Left colon (tissue), 2 donors: ENCODE measurements around the gene AMBP. TPM values are rescaled to one million over a fixed set of nuclear protein-coding genes. Genes with fewer than 3 reads are reported as not detected.

ENCODE experiments used
- ATAC-seq: fragments of 200-7000 bp; cut with Tn5 transposase; one replicate; pipeline ENCODE4 v1.9.1; 2020; ENCODE audit warnings: mild to moderate bottlenecking, moderate library complexity
- DNase-seq, 2 donors: peaks; one replicate each; pipeline ENCODE4 v3.0.0-alpha.2; 2020
- intact Hi-C, 2 donors: fragments of 100-400 bp; cut with DNase I in 1 of 2; cut with micrococcal nuclease in 1 of 2; formaldehyde crosslinking; loops; one replicate each; pipeline versions ENCODE4 v1.11.2 to v1.14.0; 2022; cut with DNase I, micrococcal nuclease
- total RNA-seq, 2 donors: library from RNA; stranded (reverse); fragmentation: NEBNext Ultra II Directional; extraction: Animal tissue kit (Norgen Biotek cat#: 25700); gene quantifications; one replicate each; pipeline ENCODE4 v1.2.1, GENCODE V29; 2021
- donor health status: DM: no; HTN: no; CAD: no.
- donor health status: DM: yes; HTN: yes; CAD: no.

AMBP gene
- total RNA-seq, 2 donors from 2014 or later, result 0.39 to 0.64 TPM

GRCh38 chr9:114039484-114039883 is 38.6 kb downstream of the AMBP start:
- intact Hi-C loops, result loop anchor here in 1 of 2 donors (10.0 kb wide), 1 partner anchor 235 kb away; no protein-coding TSS in a partner anchor

GRCh38 chr9:114038724-114039313 is 39.3 kb downstream of the AMBP start:
- no peak for DNase-seq
- intact Hi-C loops, result loop anchor here in 1 of 2 donors (10.0 kb wide), 1 partner anchor 234 kb away; no protein-coding TSS in a partner anchor

More at GRCh38 chr9:114039484-114039883, 38.6 kb downstream of the AMBP start:
- no peak for ATAC-seq
- DNase-seq, result no peak

GRCh38 chr9:114037961-114038723 is 40.0 kb downstream of the AMBP start:
- intact Hi-C loops, result loop anchor here in 1 of 2 donors (10.0 kb wide), 1 partner anchor 233 kb away; no protein-coding TSS in a partner anchor
- DNase-seq (no peak), ATAC-seq (no peak)

More at GRCh38 chr9:114038724-114039313, 39.3 kb downstream of the AMBP start:
- no peak for ATAC-seq

- ATAC-seq (no peak), DNase-seq (no peak)
- intact Hi-C loops, result loop anchor here in 1 of 2 donors (10.0 kb wide), 1 partner anchor 232 kb away; no protein-coding TSS in a partner anchor
Observed at GRCh38 chr9:114037249-114037648, 40.9 kb downstream of the AMBP start.

- ATAC-seq (no peak), DNase-seq (no peak)
- intact Hi-C loops, result loop anchor here in 1 of 2 donors (10.0 kb wide), 1 partner anchor 231 kb away; no protein-coding TSS in a partner anchor
Observed at GRCh38 chr9:114035845-114036801, 42.0 kb downstream of the AMBP start.

- ATAC-seq, result peak; percentile 37
- DNase-seq, result no peak
- intact Hi-C loops, result loop anchor here in 1 of 2 donors (10.0 kb wide), 1 partner anchor 231 kb away; no protein-coding TSS in a partner anchor
Observed at GRCh38 chr9:114035221-114035844, 42.8 kb downstream of the AMBP start.

- ATAC-seq, result no peak
- no peak for DNase-seq
- intact Hi-C loops, result loop anchor here in 1 of 2 donors (10.0 kb wide), 1 partner anchor 230 kb away; no protein-coding TSS in a partner anchor
Observed at GRCh38 chr9:114034661-114035062, 43.4 kb downstream of the AMBP start.

- ATAC-seq (no peak), DNase-seq (no peak)
- intact Hi-C loops, result loop anchor here in 1 of 2 donors (10.0 kb wide), 1 partner anchor 229 kb away; no protein-coding TSS in a partner anchor
Observed at GRCh38 chr9:114034196-114034595, 43.9 kb downstream of the AMBP start.

GRCh38 chr9:114033397-114034103 is 44.5 kb downstream of the AMBP start:
- intact Hi-C loops, result loop anchor here in 1 of 2 donors (10.0 kb wide), 1 partner anchor 229 kb away; no protein-coding TSS in a partner anchor
- DNase-seq (peak in 1 of 2 donors; percentile 31), ATAC-seq (peak; percentile 28)

- no peak for DNase-seq
- no peak for ATAC-seq
- intact Hi-C loops, result loop anchor here in 1 of 2 donors (10.0 kb wide), 1 partner anchor 227 kb away; no protein-coding TSS in a partner anchor
Observed at GRCh38 chr9:114031948-114032840, 45.9 kb downstream of the AMBP start.

GRCh38 chr9:114031037-114031630 is 47.0 kb downstream of the AMBP start:
- intact Hi-C loops, result loop anchor here in 1 of 2 donors (10.0 kb wide), 1 partner anchor 226 kb away; no protein-coding TSS in a partner anchor
- DNase-seq, result no peak
- ATAC-seq, result no peak

GRCh38 chr9:114030364-114030763 is 47.7 kb downstream of the AMBP start:
- DNase-seq (peak in 1 of 2 donors; percentile 30), ATAC-seq (peak; percentile 77)
- intact Hi-C loops, result loop anchor here in 1 of 2 donors (10.0 kb wide), 1 partner anchor 226 kb away; no protein-coding TSS in a partner anchor

- DNase-seq (no peak), ATAC-seq (peak; percentile 38)
- intact Hi-C loops, result loop anchor here in 1 of 2 donors (10.0 kb wide), 1 partner anchor 225 kb away; no protein-coding TSS in a partner anchor
Observed at GRCh38 chr9:114029311-114030170, 48.6 kb downstream of the AMBP start.

GRCh38 chr9:114028646-114029045 is 49.5 kb downstream of the AMBP start:
- DNase-seq (no peak), ATAC-seq (no peak)
- intact Hi-C loops, result no loop called here
